Stimulated activated CD4-positive, alpha-beta T cell treated with anti-CD3 and anti-CD28 coated beads, Interleukin-12 subunit alpha, Interleukin-12 subunit beta, amount 100 ng/mL, for 24 hours (primary cell): ENCODE data around the gene PTGR3.
"Not testable (repeated sequence)": the region's sequence is repeated elsewhere in the genome, so short reads cannot be mapped to it uniquely, and the experiment has no call there.

Experiments
- DNase-seq, 2 experiments: peaks; one replicate each; pipeline ENCODE4 v3.0.0-alpha.2; 2020; ENCODE audit warnings: low read depth in 2 of 2

The PTGR3 gene

DNA sequence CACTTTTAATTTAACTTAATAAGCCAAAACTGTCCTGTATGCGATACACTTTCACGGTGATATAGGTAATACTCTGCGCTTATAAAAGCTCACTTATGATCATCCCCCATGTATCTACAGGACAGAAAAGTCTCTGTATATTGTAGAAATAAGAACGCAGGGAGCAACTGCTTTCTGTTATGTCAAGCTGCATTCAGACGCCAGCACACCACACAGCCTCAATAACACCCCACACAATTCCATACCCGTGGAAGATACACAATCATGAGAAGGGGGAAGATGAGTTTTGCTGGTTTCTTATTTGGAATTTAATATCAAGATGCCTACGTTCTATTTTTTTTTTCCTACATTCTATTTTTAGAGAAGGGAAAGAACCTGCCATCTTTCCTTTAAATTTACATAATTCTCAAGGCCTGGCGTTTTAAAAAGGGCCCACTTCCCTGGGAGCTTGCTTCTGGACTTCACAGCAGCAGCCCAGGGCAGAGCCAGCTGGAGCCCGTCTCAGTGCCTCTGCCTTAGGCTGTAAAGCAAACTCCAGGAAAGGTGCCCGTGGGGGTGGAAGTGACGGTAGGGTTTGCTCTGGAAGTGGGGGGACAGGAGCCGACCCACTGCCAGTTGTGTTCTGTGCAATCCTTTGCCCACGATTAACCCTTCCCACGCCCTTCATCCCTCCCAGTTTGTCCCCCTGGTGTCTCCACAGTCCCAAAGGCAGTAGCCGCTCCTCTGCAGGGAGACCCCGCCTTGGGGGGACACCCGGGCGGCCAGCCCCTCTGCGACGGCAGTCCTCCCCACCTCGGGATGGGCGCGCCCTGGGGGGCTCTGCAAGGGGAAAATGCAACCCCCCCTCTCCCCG, 5.3 kb downstream of the PTGR3 start:
- DNase-seq: no peak

DNA sequence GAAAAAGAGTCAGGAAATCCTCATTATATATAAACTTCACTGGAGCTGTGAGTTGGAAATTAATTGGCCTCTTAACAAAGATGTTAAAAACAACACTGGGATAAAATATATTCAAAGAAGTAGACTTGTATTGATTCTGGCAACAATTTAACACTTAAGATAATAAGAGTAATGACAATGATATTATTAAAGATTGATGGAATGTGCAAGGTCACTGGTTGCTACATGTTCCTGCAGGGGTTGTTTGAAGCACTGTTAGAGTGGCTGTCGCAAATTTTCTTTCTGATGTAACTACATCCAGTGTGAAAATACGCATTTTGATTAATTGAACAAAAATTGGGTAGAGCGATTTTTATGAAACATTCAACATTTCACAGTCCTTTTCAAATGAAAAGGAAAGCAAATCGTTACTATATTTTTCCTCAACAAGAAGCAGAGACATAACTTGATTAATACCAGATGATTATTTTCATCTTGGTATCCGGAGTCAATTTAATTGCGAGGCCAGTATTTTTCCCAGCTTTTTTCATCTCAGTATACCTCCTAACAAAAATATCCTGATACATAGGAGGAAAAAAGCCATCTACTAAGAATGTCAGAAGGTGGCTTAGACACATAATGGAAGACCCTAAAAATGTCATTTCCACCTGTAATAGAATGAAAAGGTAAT, 6.1 kb downstream of the PTGR3 start:
- no peak for DNase-seq

DNA sequence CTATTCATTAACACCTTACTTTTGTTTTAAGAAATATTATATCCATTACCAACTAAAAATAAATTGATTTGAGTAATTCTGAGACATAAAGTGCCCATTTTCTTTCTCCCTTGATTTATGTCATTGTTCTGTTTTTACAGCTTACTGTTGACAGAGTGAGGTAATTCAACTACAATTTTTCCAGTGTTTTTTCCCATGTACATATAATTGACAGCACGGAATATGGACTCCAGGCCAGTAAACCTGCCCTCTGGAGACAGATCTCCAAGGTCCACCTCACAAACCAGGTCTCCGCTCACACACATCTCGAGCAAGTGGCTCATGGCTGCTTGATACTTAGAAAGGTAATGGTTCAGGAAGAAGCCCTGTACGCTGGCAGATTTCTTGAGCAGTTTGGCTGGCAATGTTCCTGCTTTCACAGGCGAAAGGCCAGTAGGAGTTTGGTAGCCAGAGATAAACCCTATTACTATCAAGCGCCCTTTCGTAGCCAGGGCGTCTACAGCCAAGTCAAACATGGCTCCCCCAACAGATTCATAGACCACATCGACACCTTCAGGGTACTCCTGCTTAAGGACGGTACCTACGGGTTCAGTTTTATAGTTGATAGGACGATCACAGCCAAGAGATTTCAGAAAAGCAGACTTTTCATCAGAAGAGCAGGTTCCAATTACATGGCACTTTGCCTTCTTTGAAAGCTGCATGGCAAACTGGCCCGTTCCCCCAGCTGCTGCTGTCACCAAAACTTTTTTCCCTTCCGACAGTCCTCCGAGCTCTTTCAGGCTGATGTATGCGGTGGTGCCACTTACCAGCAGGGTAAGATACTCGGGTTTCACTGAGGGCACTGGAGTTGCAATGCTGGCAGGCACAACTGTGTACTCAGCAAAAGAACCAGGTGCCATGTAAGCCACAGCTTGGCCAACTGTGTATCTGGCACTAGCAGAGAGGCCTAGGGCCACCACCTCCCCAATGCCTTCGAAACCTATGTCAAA, 7.4 kb downstream of the PTGR3 start:
- DNase-seq: no peak

DNA sequence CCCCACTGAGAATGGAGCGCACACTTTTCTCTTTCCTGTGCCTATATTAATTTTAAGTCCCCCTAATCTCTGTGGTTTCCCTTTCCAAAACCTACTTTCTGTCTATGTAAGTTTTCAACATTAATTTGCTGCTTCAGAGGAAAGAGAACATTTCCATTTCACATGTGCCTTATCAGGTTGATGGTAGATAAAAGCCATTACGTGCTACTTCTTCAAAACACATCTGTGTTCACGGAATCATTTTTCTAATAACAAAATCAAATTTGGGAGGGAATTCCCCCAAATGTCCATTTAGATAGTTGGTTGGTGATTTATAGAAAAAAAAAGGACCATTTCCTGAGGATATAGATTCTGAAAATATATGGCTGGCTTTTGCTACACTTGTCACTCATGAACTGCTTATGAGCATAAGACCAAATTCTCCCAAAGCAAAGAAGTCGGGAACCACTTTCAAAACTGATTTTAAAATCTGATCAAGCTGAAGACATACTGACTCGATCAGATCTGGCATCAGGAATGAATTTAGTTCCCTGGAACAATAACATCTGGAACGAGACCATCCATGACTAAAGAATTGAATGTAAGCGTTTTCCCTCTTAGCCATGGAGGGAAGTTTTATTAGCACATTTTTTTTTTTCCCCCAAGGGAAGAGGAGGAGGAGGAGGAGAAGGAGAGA, 8.2 kb downstream of the PTGR3 start:
- no peak for DNase-seq

DNA sequence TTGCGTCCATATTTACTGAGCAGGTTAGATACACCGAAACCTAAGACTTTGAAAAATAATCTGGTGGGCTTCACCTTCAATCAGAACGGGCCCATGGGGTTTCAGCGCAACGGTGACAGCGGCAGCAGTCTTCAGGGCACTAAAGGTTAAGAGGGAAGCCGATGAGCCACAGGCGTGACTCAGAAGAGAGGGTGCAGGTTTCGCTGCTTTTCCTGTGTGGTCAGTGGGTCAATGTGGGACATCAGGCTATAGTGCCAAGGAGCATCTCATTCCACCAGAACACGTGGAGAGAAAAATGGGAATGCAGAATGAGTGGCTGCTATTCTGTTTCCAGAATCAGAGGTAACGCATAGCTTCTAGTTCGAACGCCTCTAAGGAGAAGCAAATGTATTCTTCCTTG, 8.9 kb downstream of the PTGR3 start:
- DNase-seq: no peak

DNA sequence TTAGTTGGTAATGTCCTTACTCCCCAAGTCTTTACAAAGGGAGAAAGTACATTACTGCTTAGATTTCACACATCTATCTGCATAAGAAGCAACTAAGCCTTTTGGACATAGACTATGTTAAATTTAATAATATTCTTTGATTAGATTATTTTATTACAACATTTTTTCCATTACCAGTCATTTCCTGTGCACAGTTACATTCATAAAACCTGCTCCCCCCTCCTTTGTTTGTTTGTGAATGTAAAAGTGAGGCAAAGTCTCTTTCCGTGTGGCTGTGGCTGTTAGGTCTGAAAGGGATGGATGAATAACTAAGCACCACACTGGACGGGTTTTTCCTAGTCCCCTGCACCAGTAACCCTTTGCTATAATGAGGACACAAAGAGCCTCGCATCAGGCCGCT, 9.6 kb downstream of the PTGR3 start:
- no peak for DNase-seq

DNA sequence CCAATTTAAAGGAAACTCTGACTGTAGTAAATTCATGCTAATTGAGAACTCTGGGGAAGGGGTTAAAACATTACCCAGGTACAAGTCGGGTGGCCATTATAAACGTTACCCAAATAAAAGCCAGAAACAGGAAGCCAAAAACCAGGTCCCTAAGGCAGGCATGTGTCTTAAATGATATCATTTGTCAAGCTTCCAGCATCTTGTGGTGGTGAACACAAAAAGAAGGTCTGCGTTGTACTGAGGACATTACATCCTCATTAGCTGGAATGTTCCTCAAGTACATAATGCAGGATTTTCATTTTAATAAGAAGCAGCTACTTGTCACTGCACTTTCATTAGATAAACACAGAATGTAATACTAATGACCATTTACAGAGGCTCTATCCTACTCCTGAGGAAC, 10.9 kb downstream of the PTGR3 start:
- no peak for DNase-seq

DNA sequence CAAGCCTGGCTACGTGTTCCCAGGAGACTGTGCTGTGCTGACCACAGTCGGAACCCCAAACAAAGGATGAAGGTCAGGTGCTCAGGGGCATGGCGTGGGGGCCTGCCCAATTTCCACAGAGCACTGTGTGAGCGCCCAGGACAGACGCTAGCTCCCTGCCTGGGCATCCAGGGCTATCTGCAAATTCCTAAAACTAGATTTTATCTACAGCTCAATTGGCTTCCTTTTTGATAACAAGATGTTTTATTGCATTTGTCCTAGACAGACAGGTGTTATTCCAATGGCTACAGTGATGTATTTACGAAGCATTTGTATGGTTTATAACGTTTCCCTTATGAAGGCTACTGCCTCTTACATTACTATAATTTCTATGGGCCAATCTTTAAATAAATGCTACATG, 16.0 kb downstream of the PTGR3 start:
- no peak for DNase-seq

DNA sequence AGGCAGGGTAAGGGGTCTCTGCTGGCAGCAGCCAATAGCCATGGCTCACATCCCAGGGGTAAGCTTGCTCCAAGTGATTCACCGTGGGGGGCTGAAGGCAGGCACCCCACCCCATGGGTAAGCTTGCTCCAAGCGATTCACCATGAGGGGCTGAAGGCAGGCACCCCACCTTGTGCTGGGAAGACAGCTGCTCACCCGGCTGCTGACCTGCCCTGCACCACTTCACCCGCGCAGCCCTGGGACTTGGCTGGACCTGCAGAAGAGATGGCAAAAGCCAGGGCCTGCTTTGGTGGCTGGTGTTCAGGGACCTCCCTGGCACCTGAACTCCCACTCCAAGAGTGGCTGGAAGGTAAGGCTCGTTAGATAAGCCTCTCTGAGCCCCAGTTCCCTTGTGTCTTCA, 19.2 kb downstream of the PTGR3 start:
- no peak for DNase-seq

DNA sequence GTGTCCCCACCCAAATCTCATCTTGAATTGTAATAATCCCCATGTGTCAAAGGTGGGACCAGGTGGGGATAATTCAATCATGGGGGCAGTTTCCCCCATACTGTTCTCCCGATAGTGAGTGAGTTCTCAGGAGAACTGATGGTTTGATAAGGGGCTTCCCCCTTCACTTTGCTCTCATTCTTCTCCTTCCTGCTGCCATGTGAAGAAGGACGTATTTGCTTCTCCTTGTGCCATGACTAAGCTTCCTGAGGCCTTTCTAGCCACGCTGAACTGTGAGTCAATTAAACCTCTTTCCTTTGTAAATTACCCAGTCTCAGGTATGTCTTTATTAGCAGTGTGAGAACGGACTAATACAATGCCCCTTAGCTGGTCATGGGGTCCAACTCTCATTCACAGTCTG, 21.2 kb downstream of the PTGR3 start:
- DNase-seq: not testable (repeated sequence)

DNA sequence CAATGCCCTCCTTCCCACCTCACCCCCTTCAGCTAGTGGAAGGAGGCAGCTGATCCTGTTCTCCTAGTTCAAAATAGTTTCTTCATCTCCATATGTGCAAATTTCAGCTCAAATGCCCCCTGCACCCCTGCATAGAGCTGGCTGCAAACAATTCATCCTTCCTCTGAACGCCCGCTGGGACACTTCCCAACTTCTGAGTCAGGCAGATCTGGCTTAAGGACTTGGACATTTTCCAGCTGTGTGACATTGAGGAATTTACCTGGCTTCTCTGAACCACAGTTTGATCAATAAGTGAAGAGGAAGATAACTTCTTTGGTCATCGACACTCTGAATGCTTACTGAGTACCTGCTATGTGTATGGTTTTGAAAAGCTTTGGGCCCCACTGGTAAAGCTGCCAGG, 23.5 kb downstream of the PTGR3 start:
- no peak for DNase-seq

DNA sequence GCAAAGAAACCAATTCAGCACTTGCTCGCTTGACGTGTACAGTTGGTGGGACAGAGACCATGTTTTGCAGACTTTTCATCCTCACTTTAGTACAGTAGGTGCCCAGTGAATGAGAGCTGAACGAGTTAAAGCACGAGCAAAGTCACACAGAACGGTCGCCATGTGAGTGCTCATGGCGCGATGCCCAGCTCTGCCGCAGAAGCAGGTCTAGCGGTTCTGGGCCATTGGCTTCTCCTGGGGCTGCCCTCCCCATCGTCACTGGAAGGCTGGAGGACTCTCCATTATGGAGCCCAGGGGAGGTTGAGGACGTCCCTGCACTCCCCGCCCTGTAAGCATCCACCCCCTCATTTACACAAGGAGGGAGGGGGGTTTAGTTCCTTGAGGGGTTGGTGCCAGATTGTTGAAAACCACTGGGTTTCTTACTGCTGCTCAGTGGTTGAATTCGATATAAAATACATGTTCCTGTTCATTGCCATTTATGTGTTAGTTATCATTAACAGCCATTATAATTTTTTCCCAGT, 24.9 kb downstream of the PTGR3 start:
- DNase-seq: no peak

DNA sequence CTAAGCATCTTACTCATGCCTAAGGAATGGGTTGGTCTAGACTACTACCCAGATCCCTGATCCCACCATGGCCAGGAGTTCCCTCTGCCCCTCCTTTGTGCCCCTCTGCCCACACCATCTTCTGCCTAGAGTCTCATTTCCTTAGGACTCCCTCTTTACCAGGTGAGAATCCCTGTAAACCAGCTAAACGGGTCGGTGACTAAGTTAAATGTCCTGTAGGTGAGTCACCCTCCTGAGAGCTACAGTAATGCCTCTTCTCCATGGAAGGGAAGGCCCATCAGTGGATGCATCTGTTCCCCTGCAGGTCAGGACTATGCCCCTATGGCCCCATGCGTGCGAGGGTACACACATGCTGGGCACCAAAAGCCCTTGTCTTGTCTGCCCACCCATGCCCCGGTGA, 25.4 kb downstream of the PTGR3 start:
- DNase-seq: no peak

DNA sequence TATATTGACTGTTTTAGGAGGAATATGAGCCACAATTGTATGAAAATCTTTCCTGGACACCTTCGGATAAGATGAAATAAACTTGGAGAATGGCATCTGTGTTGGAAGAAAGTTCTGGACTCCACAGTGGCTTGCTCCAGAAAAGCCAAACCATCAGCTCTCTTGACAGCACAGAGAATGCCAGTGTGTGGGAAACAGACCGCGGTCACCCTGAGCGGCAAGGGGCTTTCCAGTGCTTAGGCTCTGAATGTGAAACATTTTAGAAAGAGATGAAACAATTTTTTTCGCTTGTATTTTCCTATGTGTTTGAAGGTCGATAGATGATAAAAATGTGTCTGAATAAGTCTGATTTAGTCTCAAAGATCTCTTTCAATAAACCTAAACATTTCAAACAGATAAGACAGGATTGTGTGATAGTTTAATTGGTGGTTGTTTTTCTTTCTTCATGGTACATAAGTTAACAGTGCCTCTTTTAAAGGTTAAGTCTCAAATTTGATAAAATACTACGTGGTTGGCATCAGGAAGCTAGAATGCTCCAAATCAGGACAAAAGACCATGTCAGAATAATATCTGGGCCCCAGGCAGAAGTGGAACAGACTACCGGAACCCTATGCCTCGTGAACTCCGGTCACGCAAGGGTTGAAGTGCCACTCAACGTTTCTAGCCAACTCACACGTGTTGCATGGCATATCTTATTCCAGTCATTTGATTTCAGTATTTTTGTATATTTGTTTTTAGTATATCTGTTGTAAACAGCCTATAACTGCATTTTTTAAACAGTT, 28.9 kb downstream of the PTGR3 start:
- DNase-seq: no peak

DNA sequence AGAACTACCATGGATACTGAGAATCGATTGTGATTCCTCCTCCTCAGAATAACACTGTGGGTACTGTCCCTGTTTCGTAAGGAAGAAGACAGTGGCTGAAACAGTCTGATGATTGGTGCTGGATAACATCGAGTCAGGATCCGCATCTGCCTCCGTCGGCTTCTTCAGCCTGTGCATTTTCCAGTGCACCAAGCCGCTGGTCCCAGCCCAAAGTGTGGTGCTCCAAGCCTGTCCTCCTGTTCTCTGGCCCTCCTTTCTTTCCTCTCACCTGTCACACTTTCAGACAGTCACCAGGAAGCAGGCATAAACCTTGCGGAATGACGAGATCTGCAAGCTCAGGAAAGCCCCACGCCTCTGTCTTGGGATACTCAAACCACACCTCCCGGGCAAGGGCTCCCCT, 30.6 kb downstream of the PTGR3 start:
- DNase-seq: no peak

DNA sequence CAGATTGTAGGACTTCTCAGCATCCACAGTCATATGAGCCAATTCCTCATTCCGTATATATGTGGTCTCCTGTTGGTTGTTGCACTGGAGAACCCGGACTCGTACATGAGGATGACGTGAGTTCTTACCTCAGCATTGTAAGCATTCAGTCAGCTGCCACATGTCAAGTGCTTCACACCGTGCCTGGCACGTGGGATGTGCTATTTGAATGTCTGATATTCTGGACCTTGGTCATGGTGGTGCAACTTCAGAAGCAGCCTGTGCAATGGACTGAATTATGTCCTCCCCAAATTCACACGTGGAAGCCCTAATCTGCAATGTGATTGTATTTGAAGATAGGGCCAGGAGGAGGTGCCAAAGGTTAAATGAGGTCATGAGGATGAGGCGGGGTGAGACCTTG, 32.1 kb downstream of the PTGR3 start:
- DNase-seq: no peak

DNA sequence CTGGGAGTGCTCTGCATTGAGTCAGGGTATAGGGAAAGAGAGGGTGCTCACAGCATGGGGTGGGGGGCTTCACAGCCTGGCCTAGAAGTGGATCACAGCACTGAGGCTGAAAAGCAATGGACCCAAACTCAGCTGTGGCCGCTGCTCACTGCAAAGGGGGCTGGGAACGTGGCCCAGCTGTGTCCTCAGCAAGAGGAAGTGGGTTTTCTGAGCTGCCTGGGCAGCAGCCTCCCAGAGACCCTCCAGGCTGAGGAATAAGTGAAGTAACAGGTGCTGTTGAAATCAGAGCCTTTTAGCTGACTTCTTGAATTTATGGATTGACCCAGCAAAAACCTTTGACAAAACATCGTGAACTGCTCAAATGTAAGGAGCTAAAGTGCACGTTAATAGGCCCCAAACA, 35.2 kb downstream of the PTGR3 start:
- DNase-seq: no peak

DNA sequence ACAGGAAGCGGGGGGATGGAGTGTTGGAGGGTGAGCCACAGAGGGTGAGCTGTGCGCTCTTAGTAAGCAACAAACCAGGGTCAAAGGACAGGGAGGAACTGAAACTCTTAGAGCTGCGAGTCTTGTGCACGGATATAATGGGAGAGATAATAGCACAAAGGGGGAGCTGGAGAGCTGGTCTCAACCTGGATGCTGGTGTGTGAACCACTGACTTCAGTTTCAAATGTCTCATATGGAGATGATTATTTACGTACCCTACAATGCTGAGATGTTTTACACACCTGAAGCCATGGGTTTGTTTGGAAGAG, 35.9 kb downstream of the PTGR3 start:
- DNase-seq: no peak

DNA sequence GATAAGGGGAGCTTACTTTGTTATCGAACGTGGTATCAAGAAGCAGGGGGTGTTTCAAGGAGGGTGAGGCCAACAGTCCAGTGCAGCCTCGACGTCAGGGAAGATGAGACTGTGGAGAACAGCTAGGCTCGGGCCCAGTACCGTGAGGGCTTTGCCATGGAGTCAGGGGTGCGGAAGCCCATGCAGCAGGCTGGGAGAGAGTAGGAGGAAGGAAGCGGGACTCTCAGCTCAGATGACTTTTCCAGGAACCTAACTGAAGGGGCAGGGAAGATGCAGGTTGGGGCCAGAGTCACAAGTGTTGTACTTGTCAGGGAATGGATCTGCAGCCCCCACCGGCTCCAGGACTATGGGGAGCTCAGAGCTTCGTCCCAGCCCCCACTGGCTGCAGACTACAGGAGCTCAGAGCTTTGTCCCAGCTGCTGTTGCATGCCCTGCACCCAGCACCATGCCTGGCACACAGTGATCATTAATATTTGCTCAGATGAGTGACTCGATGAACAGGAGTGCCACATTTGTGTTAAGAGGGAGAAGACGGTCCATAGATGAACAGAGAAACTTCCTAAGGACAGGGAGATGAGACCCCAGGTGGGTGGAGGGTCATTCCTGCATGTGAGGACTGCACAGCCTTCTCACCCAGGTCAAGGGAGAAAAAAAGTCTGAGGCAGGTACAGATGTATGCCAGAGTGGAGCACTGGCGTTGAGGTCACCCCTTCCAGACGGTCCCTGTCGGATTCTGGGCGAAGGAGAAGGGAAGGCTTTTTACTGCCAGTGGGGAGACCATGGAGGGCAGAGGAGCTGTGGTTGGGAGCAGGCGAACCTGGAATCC, 36.4 kb downstream of the PTGR3 start:
- DNase-seq: no peak

DNA sequence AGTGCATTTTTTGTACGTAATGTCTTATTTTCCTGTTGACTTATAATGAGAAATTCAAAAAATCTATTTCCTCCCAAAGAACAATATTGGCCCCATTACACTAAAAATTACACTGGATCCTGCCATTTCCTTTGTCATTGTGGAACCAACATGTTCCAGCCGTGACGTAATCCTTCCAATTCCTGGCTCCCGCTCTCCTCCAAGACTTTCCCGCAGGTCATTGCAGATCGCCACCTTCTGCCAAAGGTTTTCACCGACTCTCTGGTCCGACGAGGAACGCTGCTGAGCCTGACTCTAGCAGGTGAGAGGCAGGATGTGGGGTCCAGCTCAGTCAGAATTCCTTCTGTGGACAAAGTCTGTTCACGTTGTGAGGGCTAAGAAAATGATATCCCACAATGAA, 38.0 kb downstream of the PTGR3 start:
- DNase-seq: no peak
